Medulla oblongata (tissue), 1 donor: ENCODE measurements around the gene MLPH.

Experiments
- DNase-seq: peaks from one replicate; pipeline ENCODE4 v3.0.0-alpha.2; 2015; ENCODE audit errors: extremely low spot score

The MLPH gene

GRCh38 chr2:237541243-237541642 is 54.2 kb downstream of the MLPH start:
- no peak for DNase-seq

- no peak for DNase-seq
Measured at GRCh38 chr2:237542001-237542704, 55.1 kb downstream of the MLPH start.

- no peak for DNase-seq
Measured at GRCh38 chr2:237546040-237546875, 59.2 kb downstream of the MLPH start.

- DNase-seq, result no peak
Measured at GRCh38 chr2:237546876-237547395, 59.9 kb downstream of the MLPH start.

- no peak for DNase-seq
Measured at GRCh38 chr2:237547841-237548416, 60.9 kb downstream of the MLPH start.

GRCh38 chr2:237549216-237549615 is 62.2 kb downstream of the MLPH start:
- DNase-seq, result no peak

- DNase-seq, result no peak
Measured at GRCh38 chr2:237549643-237550415, 62.8 kb downstream of the MLPH start.

GRCh38 chr2:237551071-237551574 is 64.1 kb downstream of the MLPH start:
- DNase-seq, result no peak

- DNase-seq, result no peak
Measured at GRCh38 chr2:237552908-237553307, 65.9 kb downstream of the MLPH start.

- no peak for DNase-seq
Measured at GRCh38 chr2:237553948-237554347, 66.9 kb downstream of the MLPH start.

- no peak for DNase-seq
Measured at GRCh38 chr2:237555560-237555959, 68.5 kb downstream of the MLPH start.

GRCh38 chr2:237556773-237557632 is 70.0 kb downstream of the MLPH start:
- DNase-seq, result no peak

- no peak for DNase-seq
Measured at GRCh38 chr2:237557633-237558015, 70.6 kb downstream of the MLPH start.

- DNase-seq, result peak; percentile 36
Measured at GRCh38 chr2:237558961-237559641, 72.0 kb downstream of the MLPH start.

GRCh38 chr2:237561221-237561620 is 74.2 kb downstream of the MLPH start:
- no peak for DNase-seq

- DNase-seq, result no peak
Measured at GRCh38 chr2:237563816-237564215, 76.8 kb downstream of the MLPH start.

- DNase-seq, result no peak
Measured at GRCh38 chr2:237564526-237565131, 77.6 kb downstream of the MLPH start.

GRCh38 chr2:237565974-237566373 is 78.9 kb downstream of the MLPH start:
- no peak for DNase-seq

- no peak for DNase-seq
Measured at GRCh38 chr2:237566401-237567235, 79.6 kb downstream of the MLPH start, which contains the start of gene PRLH. Gene PRLH, plus strand, starts transcription at chr2:237566574. Its CDS starts 0 bp downstream, at chr2:237566574.
